SK-N-SH (cell line): ENCODE results near the gene SEC14L5. TPM values are rescaled to one million over a fixed set of nuclear protein-coding genes. Genes with fewer than 3 reads are reported as not detected.

ENCODE experiments used
- CTCF ChIA-PET: fragments of 300-600, 350-600 bp; formaldehyde crosslinking; extraction: SDS; loops from one replicate; lab custom pipeline; 2021; lab: Yijun Ruan, JAX
- POLR2A ChIA-PET: fragments of 350-600 bp; sonication (Branson Sonifier 250); formaldehyde crosslinking; extraction: SDS; loops from one replicate; lab custom pipeline; 2020; ENCODE audit warnings: antibody characterized with exemption, inconsistent platforms; lab: Yijun Ruan, JAX
- DNase-seq: peaks from one replicate; pipeline ENCODE4 v3.0.0; 2012
- H2AFZ ChIP-seq: fragments of 200-600 bp; sonication (generic); 2 replicates; pipeline ENCODE4 v1.8.1; 2016; ENCODE audit warnings: antibody characterized with exemption, mild to moderate bottlenecking, low read depth
- H3F3A ChIP-seq: fragments of 200-600 bp; sonication (generic); replicated peaks from 2 replicates; pipeline ENCODE3; 2016; ENCODE audit warnings: antibody characterized with exemption, mild to moderate bottlenecking; ENCODE audit not compliant: insufficient read depth
- H3K27ac ChIP-seq, 2 experiments: fragments of 200-500 bp in 1 of 2; fragments of 200-600 bp in 1 of 2; sonication (Bioruptor generic) in 1 of 2; sonication (generic), shearing (Covaris generic) in 1 of 2; 2 replicates each; pipeline versions ENCODE4 v1.5.1 to v1.6.1; 2014 to 2016; ENCODE audit warnings: low read depth in 2 of 2, inconsistent platforms in 1 of 2, low read length in 1 of 2, mild to moderate bottlenecking in 1 of 2, mixed read lengths in 1 of 2
- H3K27me3 ChIP-seq: fragments of 200-600 bp; sonication (generic), shearing (Covaris generic); 2 replicates; pipeline ENCODE4 v1.6.1; 2016; ENCODE audit warnings: mixed run types; ENCODE audit not compliant: insufficient read depth
- H3K36me3 ChIP-seq, 2 experiments: fragments of 200-500 bp in 1 of 2; fragments of 200-600 bp in 1 of 2; sonication (Bioruptor generic) in 1 of 2; sonication (generic) in 1 of 2; replicated peaks in 1 of 2; 2 replicates each; pipeline versions ENCODE3 to v1.5.1; 2014 to 2016; ENCODE audit warnings: low read length in 1 of 2, mild to moderate bottlenecking in 1 of 2; ENCODE audit not compliant: insufficient read depth in 2 of 2, control insufficient read depth in 1 of 2
- H3K4me1 ChIP-seq, 2 experiments: fragments of 200-500 bp in 1 of 2; fragments of 200-600 bp in 1 of 2; sonication (Bioruptor generic) in 1 of 2; sonication (generic), shearing (Covaris generic) in 1 of 2; 2 replicates each; pipeline versions ENCODE4 v1.5.1 to v1.6.1; 2014 to 2016; ENCODE audit warnings: low read depth in 1 of 2, low read length in 1 of 2, mixed run types in 1 of 2; ENCODE audit not compliant: insufficient read depth in 2 of 2, control insufficient read depth in 1 of 2
- H3K4me2 ChIP-seq: fragments of 200-600 bp; sonication (generic), shearing (Covaris generic); 2 replicates; pipeline ENCODE4 v1.6.1; 2017; ENCODE audit warnings: mixed run types
- H3K4me3 ChIP-seq, 2 experiments: fragments of 200-500 bp in 1 of 2; fragments of 200-600 bp in 1 of 2; sonication (Bioruptor generic) in 1 of 2; sonication (generic), shearing (Covaris generic) in 1 of 2; 2 replicates each; pipeline versions ENCODE4 v1.5.1 to v1.8.1; 2014 to 2016; ENCODE audit warnings: low read depth in 2 of 2, inconsistent platforms in 1 of 2, low read length in 1 of 2, mild to moderate bottlenecking in 1 of 2, mixed read lengths in 1 of 2, moderate library complexity in 1 of 2
- H3K79me2 ChIP-seq: fragments of 200-600 bp; sonication (generic); 2 replicates; pipeline ENCODE4 v1.8.1; 2017; ENCODE audit warnings: mild to moderate bottlenecking; ENCODE audit not compliant: insufficient read depth
- H3K9ac ChIP-seq: fragments of 200-600 bp; sonication (generic); 2 replicates; pipeline ENCODE4 v1.6.1; 2017; ENCODE audit warnings: mixed run types
- H3K9me2 ChIP-seq: fragments of 200-600 bp; sonication (generic); 2 replicates; pipeline ENCODE4 v1.6.1; 2017; ENCODE audit warnings: mixed run types
- H3K9me3 ChIP-seq: fragments of 200-600 bp; sonication (generic); 2 replicates; pipeline ENCODE4 v1.6.1; 2017; ENCODE audit warnings: mixed run types, mild to moderate bottlenecking, moderate library complexity
- H4K20me1 ChIP-seq: fragments of 200-600 bp; sonication (generic); 2 replicates; pipeline ENCODE4 v1.6.1; 2017; ENCODE audit warnings: mild to moderate bottlenecking, mixed run types; ENCODE audit not compliant: insufficient read depth
- CHD2 ChIP-seq: fragments of 150-350 bp; IDR thresholded peaks from 2 replicates; pipeline ENCODE4 v1.6.1; 2018; ENCODE audit warnings: low read length; ENCODE audit not compliant: partially characterized antibody
- CTCF ChIP-seq: fragments of 200-600 bp; sonication (generic); IDR thresholded peaks from 2 replicates; pipeline ENCODE4 v1.6.1; 2017; ENCODE audit warnings: antibody characterized with exemption, mild to moderate bottlenecking, moderate library complexity
- ELF1 ChIP-seq: IDR thresholded peaks from 2 replicates; pipeline ENCODE4 v1.4.0; 2012
- FOXM1 ChIP-seq: IDR thresholded peaks from 2 replicates; pipeline ENCODE4 v1.4.0; 2012; ENCODE audit warnings: low read depth, mild to moderate bottlenecking
- GATA2 ChIP-seq: sonication (generic); formaldehyde crosslinking; IDR thresholded peaks from 2 replicates; pipeline ENCODE4 v1.5.0; 2020; ENCODE audit warnings: mild to moderate bottlenecking, missing genetic modification reagents
- MAX ChIP-seq: IDR thresholded peaks from 2 replicates; pipeline ENCODE4 v1.4.0; 2012; ENCODE audit warnings: low read depth
- NFIC ChIP-seq: IDR thresholded peaks from 2 replicates; pipeline ENCODE4 v1.4.0; 2012; ENCODE audit warnings: borderline replicate concordance
- POLR2AphosphoS5 ChIP-seq: IDR thresholded peaks from 2 replicates; pipeline ENCODE4 v1.6.1; 2012; ENCODE audit warnings: low read depth, low read length
- TCF12 ChIP-seq: IDR thresholded peaks from 2 replicates; pipeline ENCODE4 v1.4.0; 2012
- TEAD4 ChIP-seq: IDR thresholded peaks from 2 replicates; pipeline ENCODE4 v1.4.0; 2012; ENCODE audit warnings: mild to moderate bottlenecking, borderline replicate concordance; ENCODE audit not compliant: insufficient read depth
- USF1 ChIP-seq: IDR thresholded peaks from 2 replicates; pipeline ENCODE4 v1.4.0; 2012; ENCODE audit warnings: low read depth, borderline replicate concordance
- YY1 ChIP-seq: IDR thresholded peaks from 2 replicates; pipeline ENCODE4 v1.4.0; 2012; ENCODE audit warnings: low read depth, mild to moderate bottlenecking
- ZBTB33 ChIP-seq: IDR thresholded peaks from 2 replicates; pipeline ENCODE4 v1.4.0; 2012; ENCODE audit warnings: low read depth, borderline replicate concordance
- WGBS: methylation state at CpG from one replicate; pipeline ENCODE4 v1.1.6; 2017; ENCODE audit warnings: low lambda C conversion rate; 5-methylcytosine and 5-hydroxymethylcytosine counted together
- polyA plus RNA-seq, 3 experiments: library from polyadenylated mRNA; depleted of rRNA; stranded (reverse); fragments of >200 nt; gene quantifications; 2 replicates each; pipeline ENCODE4 v1.2.3, GENCODE V29; 2012

SEC14L5 gene
- polyA plus RNA-seq, 1 of the 3 experiments (the other 2 are of a cell fraction), result 0.08 TPM

- Histone ChIP-seq H2AFZ (no peak overlapping the region), H3K9me2 (no peaks in the 10 kb centered on the region), H3K27ac (no peak overlapping the region), H3K27me3 (peaks cover 38% of the 10 kb centered on the region), H3K36me3 (no peaks in the 10 kb centered on the region), H4K20me1 (no peaks in the 10 kb centered on the region), H3F3A (no peaks in the 10 kb centered on the region), H3K4me3 (no peak overlapping the region), H3K4me2 (no peak overlapping the region), H3K4me1 (no peaks in the 10 kb centered on the region), H3K9ac (no peak overlapping the region), H3K79me2 (no peaks in the 10 kb centered on the region), H3K9me3 (no peaks in the 10 kb centered on the region)
- CTCF ChIA-PET, result interaction anchor here (1.3 to 1.7 kb wide), 2 partner anchors 9 to 22 kb away, joined by 3 read pairs; partner anchors contain the start of gene ALG1
- no peak for TF ChIP-seq GATA2 (CRISPR knock-in tag)
- no peak for TF ChIP-seq ELF1
- no peak for TF ChIP-seq CTCF
- no peak for TF ChIP-seq USF1
- TF ChIP-seq YY1, result no peak
- TF ChIP-seq TEAD4, result no peak
- TF ChIP-seq FOXM1, result no peak
- TF ChIP-seq NFIC, result no peak
- no peak for TF ChIP-seq ZBTB33
- TF ChIP-seq MAX, result no peak
- DNase-seq, result no peak
- 29% methylated on average over 13 of the region's 19 CpGs for WGBS
- POLR2A ChIA-PET, result no interaction called here
Measured at GRCh38 chr16:5062790-5063765, 104.9 kb downstream of the SEC14L5 start.

- Histone ChIP-seq H3K4me1 (no peaks in the 10 kb centered on the region), H3K9me2 (no peaks in the 10 kb centered on the region), H3K27me3 (peaks cover 38% of the 10 kb centered on the region), H3K4me2 (no peak overlapping the region), H3K79me2 (no peaks in the 10 kb centered on the region), H3K9ac (no peak overlapping the region), H2AFZ (no peak overlapping the region), H3K27ac (no peak overlapping the region), H3K36me3 (no peaks in the 10 kb centered on the region), H4K20me1 (no peaks in the 10 kb centered on the region), H3F3A (no peaks in the 10 kb centered on the region), H3K4me3 (no peak overlapping the region), H3K9me3 (no peaks in the 10 kb centered on the region)
- DNase-seq, result no peak
- 58% methylated on average over 7 of the region's 7 CpGs for WGBS
- POLR2A ChIA-PET, result no interaction called here
- CTCF ChIA-PET, result no interaction called here
- TF ChIP-seq CHD2, result no peak
- no peak for TF ChIP-seq USF1
- no peak for TF ChIP-seq NFIC
- TF ChIP-seq FOXM1, result no peak
- no peak for TF ChIP-seq POLR2AphosphoS5
- no peak for TF ChIP-seq CTCF
- TF ChIP-seq MAX, result no peak
- TF ChIP-seq ZBTB33, result no peak
- no peak for TF ChIP-seq TCF12
Measured at GRCh38 chr16:5064915-5065314, 106.8 kb downstream of the SEC14L5 start.
